ENCODE data around the gene EN2. TPM values are rescaled to one million over a fixed set of nuclear protein-coding genes. Genes with fewer than 3 reads are reported as not detected.
"Not testable (repeated sequence)": the region's sequence is repeated elsewhere in the genome, so short reads cannot be mapped to it uniquely, and the experiment has no call there.

EN2 gene
- total RNA-seq, 4 donors from 2014 or later: 0.06 TPM; not detected in 3

- intact Hi-C loops (cut with DNase I): no loop called here
- 42% methylated on average over 7 of the region's 7 CpGs for WGBS
- no peak for DNase-seq (ENCODE audit: extremely low spot score)
- H3K27me3 ChIP-seq: peaks cover 0 to 87% (median 0%) of the 10 kb centered on the region in 4 donors
- no peaks in the 10 kb centered on the region for H3K36me3 ChIP-seq
- no peaks in the 10 kb centered on the region for H3K4me1 ChIP-seq
- TF ChIP-seq EP300 (IDR thresholded peaks at IDR 0.05) (no peak), CTCF (IDR thresholded peaks at IDR 0.05) (no peak), POLR2A (IDR thresholded peaks at IDR 0.05; ENCODE audit: low read depth) (no peak), POLR2AphosphoS5 (IDR thresholded peaks at IDR 0.05) (no peak)
- no peaks in the 10 kb centered on the region for H3K9me3 ChIP-seq
- no peak overlapping the region for H3K4me3 ChIP-seq
- H3K27ac ChIP-seq (replicated peaks in 1 of 4): no peak overlapping the region
Measured at GRCh38 chr7:155438777-155439176, 19.2 kb upstream of the EN2 start.

DNA sequence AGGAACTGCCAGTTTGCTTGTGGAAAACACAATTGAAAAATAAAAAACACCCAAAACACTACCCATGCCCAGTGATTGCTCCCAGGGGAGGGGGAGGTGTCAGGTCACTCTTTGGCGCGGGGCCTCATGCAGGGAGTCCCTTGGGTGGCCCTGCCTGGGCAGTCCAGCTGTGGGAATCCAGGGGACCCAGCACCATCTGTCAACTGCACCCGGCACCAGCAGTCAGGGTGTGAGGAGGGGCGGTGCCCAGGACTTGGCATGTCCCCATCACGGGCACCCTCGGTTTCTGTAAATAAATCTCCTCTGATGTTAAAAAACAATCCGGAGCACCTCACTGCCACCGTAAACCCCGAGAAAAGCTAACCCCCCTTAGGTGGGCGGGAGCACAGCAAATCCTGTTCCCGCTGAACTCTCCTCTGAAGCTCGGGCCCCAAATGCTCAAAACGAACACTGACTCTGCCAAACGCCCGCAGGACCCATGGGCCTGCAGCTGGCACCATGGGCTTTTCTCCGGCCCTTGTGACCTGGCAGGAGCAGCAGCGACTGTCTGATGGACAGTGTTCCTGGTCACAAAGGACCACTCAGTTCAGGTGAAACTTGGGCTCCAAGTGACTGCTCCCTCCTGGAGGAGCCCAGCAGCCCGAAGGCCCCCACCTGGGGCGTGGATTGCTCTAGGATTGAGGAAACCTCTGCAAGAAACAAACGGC is 18.5 kb upstream of the EN2 start:
- Histone ChIP-seq H3K36me3 (no peaks in the 10 kb centered on the region), H3K9me3 (no peaks in the 10 kb centered on the region), H3K4me3 (no peak overlapping the region), H3K27me3 (peaks cover 0 to 83% (median 0%) of the 10 kb centered on the region in 4 donors), H3K4me1 (no peaks in the 10 kb centered on the region), H3K27ac (replicated peaks in 1 of 4) (no peak overlapping the region)
- DNase-seq (ENCODE audit: extremely low spot score): no peak
- intact Hi-C loops (cut with DNase I): no loop called here
- WGBS: 66% methylated on average over 19 of the region's 20 CpGs
- no peak for TF ChIP-seq POLR2AphosphoS5 (IDR thresholded peaks at IDR 0.05)
- no peak for TF ChIP-seq EP300 (IDR thresholded peaks at IDR 0.05)
- no peak for TF ChIP-seq CTCF (IDR thresholded peaks at IDR 0.05)
- TF ChIP-seq POLR2A (IDR thresholded peaks at IDR 0.05; ENCODE audit: low read depth): no peak

GRCh38 chr7:155440018-155440410 is 17.9 kb upstream of the EN2 start:
- no peak for TF ChIP-seq POLR2A (IDR thresholded peaks at IDR 0.05; ENCODE audit: low read depth)
- TF ChIP-seq CTCF (IDR thresholded peaks at IDR 0.05): no peak
- no peak for TF ChIP-seq POLR2AphosphoS5 (IDR thresholded peaks at IDR 0.05)
- TF ChIP-seq EP300 (IDR thresholded peaks at IDR 0.05): no peak
- no peak overlapping the region for H3K27ac ChIP-seq (replicated peaks in 1 of 4)
- H3K36me3 ChIP-seq: no peaks in the 10 kb centered on the region
- H3K9me3 ChIP-seq: no peaks in the 10 kb centered on the region
- H3K4me1 ChIP-seq: no peaks in the 10 kb centered on the region
- peaks cover 0 to 87% (median 0%) of the 10 kb centered on the region in 4 donors for H3K27me3 ChIP-seq
- DNase-seq (ENCODE audit: extremely low spot score): no peak
- intact Hi-C loops (cut with DNase I): no loop called here
- WGBS: 56% methylated on average over 7 of the region's 8 CpGs
- H3K4me3 ChIP-seq: no peak overlapping the region

DNA sequence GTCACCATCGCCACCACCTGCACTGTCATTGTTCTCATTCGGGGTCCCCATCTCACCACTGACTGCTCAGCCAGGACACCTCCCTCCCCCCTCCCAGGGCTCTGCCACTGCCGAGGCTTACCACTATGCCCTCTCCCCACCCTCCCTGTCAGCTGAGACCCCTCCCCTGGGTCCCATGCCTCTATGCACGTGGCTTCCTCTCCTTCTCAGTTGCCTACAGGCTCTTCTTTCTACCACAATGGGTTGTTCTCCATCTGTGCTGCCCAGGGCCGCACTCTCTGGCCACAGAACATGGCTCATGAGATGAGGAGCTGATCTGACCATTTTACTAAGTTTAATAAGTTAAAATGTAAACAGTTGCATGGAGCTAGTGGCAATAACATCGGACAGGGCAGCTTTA is 16.1 kb upstream of the EN2 start:
- H3K36me3 ChIP-seq: no peaks in the 10 kb centered on the region
- intact Hi-C loops (cut with DNase I): no loop called here
- no peak overlapping the region for H3K4me3 ChIP-seq
- H3K9me3 ChIP-seq: no peaks in the 10 kb centered on the region
- TF ChIP-seq EP300 (IDR thresholded peaks at IDR 0.05) (no peak), CTCF (IDR thresholded peaks at IDR 0.05) (no peak), POLR2A (IDR thresholded peaks at IDR 0.05; ENCODE audit: low read depth) (no peak), POLR2AphosphoS5 (IDR thresholded peaks at IDR 0.05) (no peak)
- WGBS: 59% methylated on average over 6 of the region's 6 CpGs
- H3K27ac ChIP-seq (replicated peaks in 1 of 4): no peak overlapping the region
- DNase-seq (ENCODE audit: extremely low spot score): no peak
- peaks cover 0 to 88% (median 0%) of the 10 kb centered on the region in 4 donors for H3K27me3 ChIP-seq
- no peaks in the 10 kb centered on the region for H3K4me1 ChIP-seq

DNA sequence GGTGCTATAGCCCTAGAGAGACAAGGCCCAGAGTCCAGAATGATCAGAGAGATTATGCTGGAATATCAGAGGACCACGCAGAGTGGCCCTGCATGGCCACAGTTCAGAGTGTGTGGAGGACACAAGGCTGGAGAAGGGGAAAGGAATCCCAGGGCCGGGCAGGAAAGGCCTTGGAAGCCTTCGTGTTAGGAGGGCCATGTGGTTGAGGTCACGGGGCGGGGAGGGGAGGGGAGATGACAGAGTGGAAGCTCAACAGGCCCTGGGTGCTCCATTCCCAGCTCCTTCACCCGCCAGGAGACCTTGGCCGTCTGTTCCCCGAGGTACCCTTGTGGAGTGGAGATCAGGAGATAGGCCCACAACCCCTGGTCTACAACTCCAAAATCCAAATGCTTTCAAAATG is 13.2 kb upstream of the EN2 start:
- Histone ChIP-seq H3K4me3 (no peak overlapping the region), H3K27me3 (peaks cover 0 to 88% (median 20%) of the 10 kb centered on the region in 4 donors), H3K36me3 (no peaks in the 10 kb centered on the region), H3K9me3 (no peaks in the 10 kb centered on the region), H3K4me1 (peaks cover 0 to 17% (median 15%) of the 10 kb centered on the region in 4 donors), H3K27ac (replicated peaks in 1 of 4) (no peak overlapping the region)
- intact Hi-C loops (cut with DNase I): no loop called here
- 84% methylated on average over 8 of the region's 8 CpGs for WGBS
- TF ChIP-seq EP300 (IDR thresholded peaks at IDR 0.05) (no peak), CTCF (IDR thresholded peaks at IDR 0.05) (no peak), POLR2AphosphoS5 (IDR thresholded peaks at IDR 0.05) (no peak), POLR2A (IDR thresholded peaks at IDR 0.05; ENCODE audit: low read depth) (no peak)
- no peak for DNase-seq (ENCODE audit: extremely low spot score)

DNA sequence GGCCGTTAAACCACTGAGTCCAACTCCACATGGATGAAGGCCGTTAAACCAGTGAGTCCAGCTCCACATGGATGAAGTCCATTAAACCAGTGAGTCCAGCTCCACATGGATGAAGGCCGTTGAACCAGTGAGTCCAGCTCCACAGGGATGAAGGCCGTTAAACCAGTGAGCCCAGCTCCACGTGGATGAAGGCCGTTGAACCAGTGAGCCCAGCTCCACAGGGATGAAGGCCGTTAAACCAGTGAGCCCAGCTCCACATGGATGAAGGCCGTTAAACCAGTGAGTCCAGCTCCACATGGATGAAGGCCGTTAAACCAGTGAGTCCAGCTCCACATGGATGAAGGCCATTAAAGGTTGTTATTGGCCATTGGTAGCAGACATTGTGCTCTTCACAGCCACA is 12.3 kb upstream of the EN2 start:
- H3K36me3 ChIP-seq; intact Hi-C loops (cut with DNase I); H3K27ac ChIP-seq (replicated peaks in 1 of 4); H3K9me3 ChIP-seq; DNase-seq (ENCODE audit: extremely low spot score); H3K4me3 ChIP-seq: not testable (repeated sequence)
- H3K27me3 ChIP-seq: peaks cover 0 to 88% (median 29%) of the 10 kb centered on the region in 4 donors
- 81% methylated on average over 9 of the region's 9 CpGs for WGBS
- peaks cover 0 to 26% (median 24%) of the 10 kb centered on the region in 4 donors for H3K4me1 ChIP-seq
